HG03457 (cell line): ENCODE results near the gene EDN1.
A peak's percentile ranks its signal among the peaks of the same experiment; 100 is the strongest.
"Not testable (repeated sequence)": the region's sequence is repeated elsewhere in the genome, so short reads cannot be mapped to it uniquely, and the experiment has no call there.

ENCODE experiments used
- ATAC-seq: cut with Tn5 transposase; IDR thresholded peaks from one replicate; pipeline ENCODE4 v1.9.1; 2021; ENCODE audit warnings: moderate number of reproducible peaks; ENCODE audit not compliant: unreplicated experiment

The EDN1 gene

DNA sequence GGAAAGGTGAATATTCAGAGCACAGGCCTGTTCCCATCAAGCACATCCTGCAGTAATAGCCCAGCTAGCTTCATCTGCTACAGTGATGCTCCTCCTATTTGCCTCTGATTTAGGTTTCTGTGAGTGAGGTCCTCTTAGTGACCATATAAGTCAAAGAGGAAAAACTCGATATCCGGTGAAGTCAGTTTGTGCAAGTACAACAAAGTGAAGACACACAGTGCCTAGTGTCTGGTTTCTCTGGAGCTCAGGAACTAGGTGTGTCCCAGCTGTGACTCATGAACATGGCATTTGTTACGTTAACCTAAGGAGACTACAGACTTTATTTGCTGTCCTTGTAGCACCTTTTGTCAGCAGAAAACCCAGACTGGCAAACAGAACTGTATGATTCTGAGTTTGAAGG is 33.9 kb downstream of the EDN1 start:
- ATAC-seq: no peak

DNA sequence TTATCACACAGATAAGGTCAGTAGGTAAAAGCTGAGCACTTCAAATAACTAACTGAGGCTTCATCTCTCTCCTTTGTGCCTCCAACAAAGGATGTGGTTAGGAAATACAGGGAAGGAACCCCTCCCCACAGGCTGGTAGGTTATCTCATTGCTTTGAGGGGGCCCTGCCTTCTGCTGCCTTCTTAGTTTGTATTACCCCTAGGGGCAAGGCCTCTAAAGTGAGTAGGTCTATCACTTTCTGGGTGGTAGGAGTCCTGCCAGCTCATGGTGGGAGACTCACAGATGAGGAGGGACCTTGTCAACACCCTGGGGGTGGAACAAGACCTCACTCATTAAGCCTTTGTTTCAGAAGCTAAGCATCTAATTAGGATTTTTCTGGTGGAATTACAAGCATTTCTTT is 34.6 kb downstream of the EDN1 start:
- no peak for ATAC-seq

DNA sequence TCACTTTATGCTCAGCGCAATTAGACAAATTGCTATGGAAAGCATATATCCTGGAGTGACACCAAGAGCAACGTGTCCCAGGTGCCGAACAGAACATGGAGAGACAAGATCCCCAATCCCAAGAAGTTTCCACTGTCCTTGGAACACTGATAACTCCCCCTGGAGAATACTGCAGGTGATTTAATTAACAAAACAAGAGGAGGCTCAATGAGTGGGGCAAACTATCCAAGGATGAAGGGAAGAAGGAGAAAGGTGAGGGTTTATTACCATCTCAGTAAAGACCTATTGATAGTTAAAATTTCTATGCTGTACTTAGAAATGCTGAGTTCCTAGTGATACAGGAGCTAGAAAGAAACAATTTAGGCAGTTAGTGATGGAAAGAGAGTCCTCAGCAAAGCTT is 35.7 kb downstream of the EDN1 start:
- no peak for ATAC-seq

DNA sequence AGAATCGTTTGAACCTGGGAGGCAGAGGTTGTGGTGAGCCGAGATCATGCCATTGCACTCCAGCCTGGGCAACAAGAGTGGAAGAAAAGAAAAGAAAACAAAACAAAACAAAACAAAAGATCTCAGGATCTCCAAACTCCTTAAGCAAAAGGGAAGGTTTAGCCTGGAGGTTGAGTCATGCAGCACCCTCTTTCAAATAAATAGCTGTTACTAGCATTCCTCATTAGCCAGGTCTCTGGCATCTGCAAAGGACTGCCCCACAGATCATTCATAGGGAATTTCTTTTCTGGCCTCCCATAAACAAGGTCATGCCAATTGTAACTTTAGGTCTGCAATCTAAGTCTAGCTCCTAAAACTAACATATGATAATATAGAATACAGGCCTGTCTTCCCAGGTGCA is 37.2 kb downstream of the EDN1 start:
- ATAC-seq: no peak

DNA sequence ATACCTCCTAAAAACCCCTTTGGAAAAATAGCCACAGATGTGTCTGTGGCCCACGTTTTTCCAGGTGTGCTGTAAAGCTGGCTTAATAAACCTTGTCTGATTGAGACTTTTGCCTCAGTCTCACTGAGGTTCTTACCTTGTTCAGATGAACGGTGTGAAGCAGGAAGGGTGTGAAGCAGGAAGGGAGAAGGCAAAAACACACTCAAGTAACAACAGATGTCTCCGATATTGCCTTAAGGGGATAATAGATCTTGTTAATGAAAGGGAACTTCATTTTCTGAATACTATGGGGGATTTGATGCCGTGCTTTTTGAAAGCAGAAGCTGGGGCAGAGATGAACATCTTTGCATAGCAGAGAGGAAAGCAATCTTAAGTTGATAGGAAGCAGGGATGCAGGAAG is 37.8 kb downstream of the EDN1 start:
- ATAC-seq: no peak

DNA sequence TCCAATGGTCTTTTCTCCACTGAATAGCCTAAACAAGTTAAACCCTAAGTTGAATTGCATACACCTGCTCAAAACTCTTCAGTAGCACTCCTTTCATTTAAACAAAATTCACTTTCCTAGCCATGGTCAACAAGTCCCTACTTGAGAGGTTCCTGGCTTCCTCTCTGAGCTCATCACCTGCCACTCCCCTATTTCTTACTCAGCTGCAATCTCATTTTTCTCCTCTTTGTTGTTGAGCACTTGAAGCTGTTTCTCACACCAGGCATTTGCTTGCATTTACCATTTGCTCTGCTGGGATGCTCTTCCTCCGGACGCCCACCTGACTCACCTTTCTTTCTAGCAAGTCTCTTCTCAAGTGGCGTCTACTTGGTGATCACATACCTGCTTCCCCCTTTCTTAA is 38.5 kb downstream of the EDN1 start:
- no peak for ATAC-seq

DNA sequence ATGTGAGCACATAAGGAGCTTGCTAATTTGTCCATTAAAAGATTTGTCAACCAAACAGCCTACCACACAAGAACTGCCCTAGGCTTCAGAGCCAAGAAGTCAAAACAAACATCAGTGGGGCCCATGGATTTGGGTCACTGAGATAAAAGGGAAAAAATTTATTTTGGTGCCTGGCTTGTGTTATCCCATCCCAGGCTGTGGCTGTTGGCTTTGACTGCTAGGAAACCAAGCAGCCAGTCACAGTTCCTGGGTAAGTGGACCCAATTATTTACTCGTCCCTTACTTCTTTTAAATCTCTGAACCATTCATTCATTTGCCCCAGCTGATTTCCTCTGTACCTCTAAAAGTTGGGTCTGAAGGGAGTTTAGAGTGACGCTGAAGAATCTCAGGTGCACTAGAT is 41.3 kb downstream of the EDN1 start:
- ATAC-seq: no peak

DNA sequence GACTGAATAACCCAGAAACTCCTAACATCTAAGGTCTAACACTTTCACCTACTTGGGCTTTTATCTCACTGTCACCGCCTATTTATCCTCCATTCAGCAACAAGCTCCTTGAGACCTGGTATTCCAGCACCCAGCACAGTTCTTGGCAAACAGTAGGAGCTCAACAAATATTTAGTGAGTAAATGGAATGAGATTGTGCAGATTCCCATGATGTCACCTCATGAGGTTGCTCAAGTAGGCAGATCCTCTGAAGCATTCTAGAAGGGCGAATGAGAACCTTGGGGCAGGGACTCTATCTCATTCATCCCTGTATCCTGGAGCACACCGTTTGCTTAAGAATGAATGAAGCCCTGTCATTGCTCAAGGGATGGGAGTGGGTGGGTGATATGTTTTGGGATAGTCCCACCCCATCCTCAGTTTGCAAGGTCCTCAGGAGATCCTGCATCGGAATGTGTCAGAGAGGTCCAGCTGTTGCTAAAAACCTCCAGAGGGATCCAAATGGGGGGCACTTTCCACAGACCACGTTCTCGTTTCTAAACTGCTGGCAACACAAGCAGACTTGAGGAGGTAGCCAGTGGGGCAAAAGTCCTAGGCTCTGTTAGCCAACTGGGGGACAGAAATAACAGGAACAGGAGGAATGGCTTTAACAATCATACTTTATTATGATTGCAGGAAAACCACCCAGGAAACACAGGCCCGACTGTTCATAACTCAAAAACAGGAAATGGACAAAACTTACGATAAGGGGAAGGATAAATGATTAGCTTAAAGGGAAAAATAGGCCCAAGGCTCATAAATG is 42.0 kb downstream of the EDN1 start:
- no peak for ATAC-seq

DNA sequence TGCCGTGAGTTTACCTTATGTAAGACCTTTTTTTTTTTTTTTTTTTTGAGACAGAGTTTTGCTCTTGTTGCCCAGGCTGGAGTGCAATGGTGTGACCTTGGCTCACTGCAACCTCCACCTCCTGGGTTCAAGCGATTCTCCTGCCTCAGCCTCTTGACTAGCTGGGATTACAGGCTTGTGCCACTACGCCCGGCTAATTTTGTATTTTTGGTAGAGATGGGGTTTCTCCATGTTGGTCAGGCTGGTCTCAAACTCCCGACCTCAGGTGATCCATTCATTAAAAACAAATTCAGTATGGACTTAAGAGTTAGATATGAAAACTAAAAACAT is 42.6 kb downstream of the EDN1 start:
- ATAC-seq: not testable (repeated sequence)

DNA sequence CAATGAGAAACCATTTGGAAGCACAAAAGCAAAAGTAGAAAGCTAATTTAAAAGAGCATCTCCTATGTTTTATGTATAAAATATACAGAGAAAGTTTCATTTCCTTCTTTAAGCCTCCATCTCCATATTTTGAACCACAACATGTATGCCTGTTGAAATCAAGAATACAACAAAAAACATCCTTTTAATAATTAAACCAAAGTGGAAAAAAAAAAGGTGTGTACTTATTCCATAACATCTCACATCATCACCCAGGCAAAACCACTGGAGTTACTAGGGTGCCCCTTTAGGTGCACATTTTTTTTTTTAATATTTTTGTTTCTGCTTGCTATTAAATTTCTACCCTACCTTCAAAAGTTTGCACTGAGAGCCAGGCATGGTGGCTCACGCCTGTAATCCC is 43.0 kb downstream of the EDN1 start:
- no peak for ATAC-seq

DNA sequence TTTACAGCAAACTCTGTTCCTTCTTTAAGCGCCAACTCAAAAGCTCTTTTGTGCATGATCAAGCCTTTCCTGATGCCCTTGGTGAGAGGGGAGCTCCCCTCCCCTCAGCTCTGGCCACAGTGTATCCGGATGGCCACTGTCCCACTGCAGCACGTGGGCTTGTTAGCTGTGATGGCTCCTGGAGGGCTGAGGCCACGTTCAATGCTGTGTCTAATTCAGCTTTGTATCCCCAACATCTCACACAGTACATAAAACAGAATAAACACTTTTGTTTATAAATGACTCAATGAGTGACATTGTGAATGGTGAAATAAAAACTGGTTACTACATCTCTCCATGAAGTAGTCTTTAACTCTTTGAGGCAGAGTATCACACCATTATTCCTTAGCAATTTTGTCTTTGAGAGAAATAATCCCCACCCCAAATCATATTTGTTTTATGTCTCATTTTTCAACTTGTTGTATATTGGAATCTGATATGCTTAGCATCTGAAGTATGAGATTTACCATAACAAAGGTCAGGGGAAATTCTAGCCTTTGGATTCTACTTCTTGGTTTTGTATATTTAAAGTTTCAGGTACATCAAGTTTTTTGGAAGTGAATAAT is 44.5 kb downstream of the EDN1 start:
- ATAC-seq: no peak

DNA sequence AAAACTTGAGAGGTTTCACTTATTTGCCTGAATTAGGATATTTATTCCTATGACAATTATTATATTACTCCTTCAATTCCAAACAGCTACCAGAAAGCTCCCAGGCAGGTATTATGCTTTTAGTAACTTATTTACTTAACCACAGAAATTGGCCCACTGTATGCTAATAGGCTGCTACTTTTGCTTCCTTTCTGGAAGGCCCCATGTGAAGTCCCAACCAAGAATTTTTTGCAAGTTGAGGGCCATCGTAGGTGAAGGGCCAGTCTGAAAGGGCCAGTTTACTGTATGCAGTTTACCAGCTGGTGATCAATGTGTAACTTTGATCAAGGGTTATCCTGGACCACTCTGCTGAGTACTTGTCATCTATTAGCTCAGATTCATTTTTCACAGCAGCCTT is 45.0 kb downstream of the EDN1 start:
- ATAC-seq: peak; percentile 55

DNA sequence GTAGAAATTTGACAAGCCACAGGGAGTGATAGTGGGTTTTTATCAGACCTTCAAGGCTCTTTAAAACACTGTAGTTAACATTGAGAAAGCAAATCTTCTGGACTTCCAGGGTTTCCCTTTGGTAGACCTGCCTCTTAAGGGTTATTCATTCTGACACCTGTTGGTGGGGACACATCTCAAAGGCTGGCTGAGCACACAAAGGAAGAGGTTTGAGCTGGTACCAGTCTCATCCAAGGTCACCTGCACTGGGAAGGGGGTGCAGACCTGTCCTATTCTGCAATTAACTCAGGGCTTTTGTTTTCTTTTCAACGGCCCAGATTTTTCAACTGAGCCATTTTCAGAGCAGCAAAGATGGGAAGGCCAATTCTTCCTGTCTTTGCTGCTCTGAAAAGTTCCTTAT is 45.6 kb downstream of the EDN1 start:
- ATAC-seq: peak; percentile 36

DNA sequence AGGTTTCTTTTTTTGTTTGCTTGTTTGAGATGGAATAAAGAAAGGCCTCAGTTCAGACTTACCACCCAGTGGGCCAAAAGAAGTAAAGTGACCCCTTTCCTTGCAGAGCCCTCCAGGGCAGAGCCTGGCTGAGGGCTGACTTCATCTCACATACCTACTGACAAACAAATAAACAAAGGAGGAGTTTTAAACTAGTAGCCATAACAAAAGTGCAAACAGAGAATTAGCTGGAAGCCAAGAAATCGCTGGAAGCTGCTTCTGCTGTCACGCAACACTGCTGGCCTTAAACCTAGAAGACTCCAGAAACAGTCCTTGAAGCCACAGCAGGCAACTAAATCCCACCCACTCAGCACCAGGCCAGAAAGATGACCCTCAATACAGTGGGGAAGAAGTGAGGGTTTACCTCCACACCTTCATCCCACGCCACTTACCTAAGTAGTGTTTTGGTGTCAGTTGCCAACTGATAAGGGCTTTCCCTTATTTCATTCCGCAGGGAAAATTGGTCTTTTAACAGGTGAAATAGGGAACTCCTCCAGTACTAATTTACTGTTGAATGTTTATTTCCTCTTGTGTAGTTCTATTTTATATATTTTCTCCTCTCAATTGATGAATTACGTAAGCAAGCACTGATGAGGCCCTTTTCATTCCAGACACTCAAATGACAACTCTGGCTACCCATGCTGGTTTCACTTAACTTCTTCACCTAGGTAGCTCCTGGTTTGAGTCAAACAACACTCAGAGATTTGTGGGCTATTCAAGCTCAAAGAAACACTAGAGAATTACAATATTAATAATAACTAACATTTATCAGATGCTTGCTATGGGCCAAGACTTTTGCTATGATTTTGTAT is 46.2 kb downstream of the EDN1 start:
- no peak for ATAC-seq

DNA sequence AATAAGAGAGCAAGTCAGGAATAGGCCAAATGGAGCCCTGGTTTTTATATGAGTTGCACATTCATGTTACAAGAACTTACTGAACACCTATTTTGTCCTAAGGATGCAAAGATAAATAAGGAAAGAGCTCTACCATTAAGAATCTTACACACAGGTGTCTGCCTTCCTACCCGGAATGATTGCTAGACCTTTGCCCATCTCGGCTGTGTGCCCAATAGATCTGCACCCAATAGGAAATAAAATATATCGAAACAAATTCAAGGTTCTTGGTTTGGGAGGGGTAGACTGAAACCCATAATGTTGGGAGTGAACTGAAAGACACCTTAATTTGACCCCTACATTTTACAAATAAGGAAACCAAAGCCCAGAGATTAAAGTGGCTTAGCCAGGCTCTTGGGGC is 48.9 kb downstream of the EDN1 start:
- no peak for ATAC-seq

DNA sequence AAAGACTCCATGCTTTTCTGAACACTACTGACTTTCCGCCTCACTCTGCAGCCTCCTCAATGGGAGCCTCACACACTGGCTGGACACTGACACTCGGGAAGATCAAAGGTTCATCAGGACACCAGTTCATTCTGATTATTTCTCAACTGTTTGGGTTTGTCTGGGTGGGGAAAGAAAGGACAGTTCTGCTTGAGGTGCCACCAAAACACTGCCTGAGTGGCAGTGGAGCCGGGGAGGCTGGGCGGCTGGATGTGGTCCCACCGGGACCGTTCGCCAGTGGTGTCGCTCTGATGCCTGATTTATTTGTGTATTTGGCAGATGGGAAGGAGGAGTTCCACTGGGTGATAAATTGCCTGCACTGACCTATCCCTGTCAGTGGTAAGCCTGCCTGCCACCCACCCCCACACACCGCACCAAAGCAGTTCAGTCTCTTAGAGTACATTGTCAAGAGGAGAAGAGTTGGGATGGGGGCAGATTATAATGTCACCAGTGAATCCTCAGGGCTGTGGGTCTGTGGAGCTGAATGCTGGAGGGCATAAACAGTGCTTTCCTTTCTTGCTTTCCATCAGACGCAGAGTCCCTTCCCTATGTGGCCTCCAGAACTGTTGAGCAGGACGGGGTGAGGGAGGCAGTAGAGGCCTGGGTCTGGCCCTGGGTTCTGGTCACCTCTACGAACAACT is 49.8 kb downstream of the EDN1 start:
- no peak for ATAC-seq

DNA sequence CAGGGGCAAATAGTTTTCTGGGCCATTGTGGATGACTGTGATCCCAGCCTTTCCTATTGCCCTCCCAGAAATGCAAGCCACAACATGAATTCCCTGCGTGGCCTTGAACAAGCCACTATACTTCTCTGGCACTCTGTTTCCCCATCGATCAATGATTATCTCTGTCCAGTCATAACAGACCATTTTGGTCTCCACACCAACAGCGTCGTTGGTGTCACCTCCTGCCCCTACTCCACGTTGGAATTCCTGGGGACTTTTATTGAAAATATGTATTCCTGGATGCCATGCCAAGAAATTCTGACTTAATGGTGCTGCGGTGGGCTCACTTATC is 50.3 kb downstream of the EDN1 start:
- no peak for ATAC-seq

DNA sequence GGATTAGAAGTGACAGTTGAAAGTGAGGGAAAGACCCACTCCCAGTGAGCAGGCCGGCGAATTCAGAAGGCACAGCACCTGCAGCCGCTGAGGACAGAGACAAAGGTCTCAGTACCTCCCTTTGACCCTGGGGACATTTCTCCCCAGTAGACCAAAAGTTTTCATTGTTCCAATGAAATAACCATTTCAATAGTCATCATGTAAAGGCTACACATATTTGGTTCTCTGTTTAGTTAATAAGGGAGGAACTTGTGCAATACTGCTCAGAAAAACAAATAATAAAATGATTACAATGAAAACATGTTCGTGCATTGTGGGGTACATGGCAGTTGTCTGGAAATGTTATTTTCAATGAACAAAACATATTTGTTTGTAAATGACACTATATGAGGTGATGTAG is 52.5 kb downstream of the EDN1 start:
- no peak for ATAC-seq

DNA sequence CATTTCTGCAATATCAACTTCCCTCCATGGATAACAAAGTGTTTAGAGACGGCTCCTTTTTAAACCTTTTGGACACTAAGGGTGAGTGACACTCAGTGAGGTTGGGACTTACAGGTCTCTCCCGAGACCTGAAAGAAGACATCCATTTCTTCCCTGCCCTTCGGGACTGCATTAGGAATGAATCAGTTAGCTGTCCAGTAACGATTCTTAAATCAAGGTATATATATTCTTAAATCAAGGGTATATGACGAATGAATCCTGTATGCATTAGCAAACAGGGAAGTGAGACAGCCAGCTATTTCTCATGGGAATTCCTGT is 52.9 kb downstream of the EDN1 start:
- no peak for ATAC-seq

DNA sequence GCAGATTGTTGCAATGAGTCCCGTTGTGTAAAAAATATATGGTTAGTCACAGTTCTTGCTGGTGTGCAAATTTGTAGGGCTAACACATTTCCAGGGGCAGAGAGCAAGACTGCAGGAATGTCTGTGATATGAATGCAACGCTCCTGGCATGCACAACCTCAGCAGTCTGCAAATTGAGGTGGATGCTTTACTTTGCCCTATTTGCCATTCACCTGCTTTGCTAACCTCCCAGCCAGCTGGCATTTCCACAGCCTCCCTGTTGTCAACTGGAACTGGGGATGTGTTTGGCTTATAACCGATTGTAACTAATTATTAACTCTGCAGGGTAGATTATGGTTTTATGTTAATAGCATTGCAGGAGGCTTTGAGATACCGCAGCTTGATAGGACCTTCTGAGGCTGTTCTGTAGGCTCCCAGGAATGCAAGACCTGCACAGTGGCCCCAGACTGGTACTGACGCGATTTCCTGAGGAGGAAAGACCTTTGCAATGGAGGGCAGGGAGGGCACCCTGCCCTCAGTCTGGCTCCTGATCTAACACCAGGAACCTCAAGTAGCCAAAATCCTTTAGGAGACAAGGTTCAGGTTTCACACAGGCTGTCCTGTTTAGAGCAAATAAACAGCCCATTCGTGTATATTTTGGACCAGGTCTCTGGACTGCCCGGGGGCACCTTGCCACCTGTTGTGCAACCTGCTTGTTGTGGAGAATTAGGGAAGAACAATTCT is 53.4 kb downstream of the EDN1 start:
- ATAC-seq: no peak

DNA sequence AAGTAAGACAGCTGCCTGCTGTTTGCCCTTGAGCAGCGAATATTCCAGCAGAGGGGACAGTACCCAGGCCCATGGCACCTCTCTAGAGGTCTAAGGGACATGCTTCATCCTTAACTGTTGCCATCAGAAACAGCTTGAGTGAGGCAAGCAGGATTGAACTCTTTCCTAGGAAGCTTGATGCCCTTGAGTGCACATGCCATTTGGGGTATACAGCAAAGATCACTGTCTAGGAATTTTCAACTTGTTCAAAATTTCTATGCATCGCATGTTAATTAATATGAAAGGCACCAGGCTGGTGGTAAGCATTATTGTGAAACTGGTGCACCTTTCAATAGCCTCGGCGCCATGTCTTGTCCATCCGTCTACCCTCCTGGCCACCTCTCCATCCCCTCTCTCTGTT is 54.1 kb downstream of the EDN1 start:
- no peak for ATAC-seq
